GM12891 (cell line): Measurements from ENCODE around the gene SOX12. TPM values are rescaled to one million over a fixed set of nuclear protein-coding genes. Genes with fewer than 3 reads are reported as not detected.

Experiments
- DNase-seq: peaks from one replicate; pipeline ENCODE4 v3.0.0; 2011; ENCODE audit warnings: low spot score; ENCODE audit not compliant: insufficient read length
- FAIRE-seq: peaks from 2 replicates; lab custom pipeline; 2011; peaks lifted over from hg19 to GRCh38; lab: Jason Lieb, UNC
- PAX5 ChIP-seq: IDR thresholded peaks from 2 replicates; pipeline ENCODE4 v1.6.1; 2011; ENCODE audit warnings: low read length, moderate library complexity, mild to moderate bottlenecking; ENCODE audit not compliant: insufficient read depth, severe bottlenecking
- POLR2A ChIP-seq: IDR thresholded peaks from 2 replicates; pipeline ENCODE4 v1.6.1; 2011; ENCODE audit warnings: low read depth, low read length, control low read depth
- POLR2AphosphoS5 ChIP-seq: IDR thresholded peaks from 2 replicates; pipeline ENCODE4 v1.6.1; 2011; ENCODE audit warnings: low read depth, low read length, control low read depth
- POU2F2 ChIP-seq: IDR thresholded peaks from 2 replicates; pipeline ENCODE4 v1.6.1; 2011; ENCODE audit warnings: low read depth, mild to moderate bottlenecking, control low read depth, low read length, moderate library complexity
- SPI1 ChIP-seq: IDR thresholded peaks from 2 replicates; pipeline ENCODE4 v1.6.1; 2011; ENCODE audit warnings: low read depth, low read length, control low read depth
- TAF1 ChIP-seq: IDR thresholded peaks from 2 replicates; pipeline ENCODE4 v1.6.1; 2011; ENCODE audit warnings: low read depth, low read length, control low read depth
- polyA plus RNA-seq: library from polyadenylated mRNA; unstranded; fragments of >200 nt; gene quantifications from one replicate; pipeline ENCODE4 v1.2.1, GENCODE V29; 2012; ENCODE audit warnings: low read depth, missing spikeins, inconsistent platforms; ENCODE audit not compliant: missing spikeins

SOX12 gene
- 3.0 TPM for polyA plus RNA-seq

- TF ChIP-seq SPI1 = no peak
- TF ChIP-seq POLR2AphosphoS5 = no peak
- TF ChIP-seq POU2F2 = peak; percentile 62; the same call in 1 of the 2 replicates
- peak; percentile 43; the same call in 1 of the 2 replicates for TF ChIP-seq POLR2A
- TF ChIP-seq TAF1 = peak; percentile 74; the same call in 1 of the 2 replicates
- peak; percentile 92 for FAIRE-seq
- peak; percentile 90 for DNase-seq
These were observed at the start of gene SOX12 for GRCh38 chr20:325045-325888. TSS of gene SOX12 (plus strand) at chr20:325552. CDS start at chr20:325925, 373 bp downstream.

GRCh38 chr20:275791-276190 is 49.6 kb upstream of the SOX12 start:
- DNase-seq (no peak), FAIRE-seq (no peak)
- TF ChIP-seq PAX5 (no peak), SPI1 (no peak), POLR2A (no peak), POLR2AphosphoS5 (no peak), TAF1 (no peak), POU2F2 (no peak)

- TF ChIP-seq SPI1 = no peak
- TF ChIP-seq POU2F2 = no peak
- TF ChIP-seq POLR2AphosphoS5 = no peak
- no peak for TF ChIP-seq TAF1
- no peak for TF ChIP-seq PAX5
- TF ChIP-seq POLR2A = no peak
- DNase-seq = no peak
- FAIRE-seq = no peak
These were observed 48.5 kb upstream of the SOX12 start for GRCh38 chr20:276620-277495.

- no peak for TF ChIP-seq SPI1
- TF ChIP-seq PAX5 = no peak
- no peak for TF ChIP-seq POLR2A
- TF ChIP-seq POLR2AphosphoS5 = no peak
- no peak for TF ChIP-seq POU2F2
- TF ChIP-seq TAF1 = no peak
- no peak for FAIRE-seq
- no peak for DNase-seq
These were observed 47.9 kb upstream of the SOX12 start for GRCh38 chr20:277496-277781.

- TF ChIP-seq SPI1 (no peak), TAF1 (no peak), PAX5 (no peak)
- no peak for DNase-seq
- no peak for FAIRE-seq
These were observed 47.2 kb upstream of the SOX12 start for GRCh38 chr20:278181-278580.

GRCh38 chr20:278607-279571 is 46.5 kb upstream of the SOX12 start:
- DNase-seq (no peak), FAIRE-seq (no peak)
- TF ChIP-seq SPI1 (no peak), POU2F2 (no peak), PAX5 (no peak), TAF1 (no peak), POLR2A (no peak)

GRCh38 chr20:284172-284571 is 41.2 kb upstream of the SOX12 start:
- no peak for TF ChIP-seq POLR2A
- FAIRE-seq (no peak), DNase-seq (no peak)

GRCh38 chr20:286508-286907 is 38.8 kb upstream of the SOX12 start:
- FAIRE-seq (no peak), DNase-seq (no peak)
- no peak for TF ChIP-seq POLR2AphosphoS5
- no peak for TF ChIP-seq SPI1
- no peak for TF ChIP-seq PAX5
- no peak for TF ChIP-seq POLR2A
- no peak for TF ChIP-seq TAF1
- TF ChIP-seq POU2F2 = no peak
